BJ (cell line): ENCODE measurements around the gene ZC3H8. TPM values are rescaled to one million over a fixed set of nuclear protein-coding genes. Genes with fewer than 3 reads are reported as not detected.
"Not testable (repeated sequence)": the region's sequence is repeated elsewhere in the genome, so short reads cannot be mapped to it uniquely, and the experiment has no call there.

Source experiments
- CTCF ChIA-PET: fragments of 350-600 bp; formaldehyde crosslinking; extraction: SDS; loops from one replicate; lab custom pipeline; 2021; ENCODE audit warnings: antibody characterized with exemption, inconsistent platforms; lab: Yijun Ruan, JAX
- POLR2A ChIA-PET: fragments of 300-600 bp; sonication (Branson Sonifier 250); formaldehyde crosslinking; extraction: SDS; loops from one replicate; lab custom pipeline; 2021; ENCODE audit warnings: antibody characterized with exemption; lab: Charles Lee
- DNase-seq: peaks from one replicate; pipeline ENCODE4 v3.0.0-alpha.2; 2011; ENCODE audit warnings: low read depth
- H3K27me3 ChIP-seq: 2 replicates; pipeline ENCODE4 v1.6.0; 2011; ENCODE audit warnings: low read length; ENCODE audit not compliant: control insufficient read depth, insufficient read depth
- H3K36me3 ChIP-seq: 2 replicates; pipeline ENCODE4 v1.5.1; 2011; ENCODE audit warnings: low read length; ENCODE audit not compliant: control insufficient read depth, insufficient read depth
- H3K4me3 ChIP-seq: 2 replicates; pipeline ENCODE4 v1.5.1; 2011; ENCODE audit warnings: low read depth, mild to moderate bottlenecking, control low read depth, low read length
- CTCF ChIP-seq: IDR thresholded peaks from 2 replicates; pipeline ENCODE4 v1.5.1; 2011; ENCODE audit warnings: low read depth, mild to moderate bottlenecking, control low read depth, inconsistent platforms, low read length, moderate library complexity; ENCODE audit not compliant: insufficient read depth
- polyA plus RNA-seq: library from polyadenylated mRNA; depleted of rRNA; stranded (reverse); fragments of >200 nt; gene quantifications from 2 replicates; pipeline ENCODE4 v1.2.3, GENCODE V29; 2011

The ZC3H8 gene
- polyA plus RNA-seq, 1 experiment: 0.99 TPM

GRCh38 chr2:112295407-112296078 lies 40.7 kb upstream of the ZC3H8 start:
- CTCF ChIA-PET: interaction anchor here (0.6 to 1.7 kb wide), 2 partner anchors 36 to 185 kb away, joined by 4 to 5 read pairs; no protein-coding TSS in a partner anchor
- DNase-seq: no peak
- TF ChIP-seq CTCF: no peak
- H3K36me3 ChIP-seq: no peaks in the 10 kb centered on the region
- H3K27me3 ChIP-seq: no peaks in the 10 kb centered on the region
- POLR2A ChIA-PET: no interaction called here
- no peak overlapping the region for H3K4me3 ChIP-seq

- Histone ChIP-seq H3K27me3 (no peaks in the 10 kb centered on the region), H3K4me3 (no peak overlapping the region), H3K36me3 (no peaks in the 10 kb centered on the region)
- no peak for DNase-seq
- ChIA-PET CTCF (no interaction called here), POLR2A (interaction anchor here (0.6 kb wide), 1 partner anchor 17 kb away, joined by 3 read pairs; no protein-coding TSS in a partner anchor)
- TF ChIP-seq CTCF: no peak
Measured at GRCh38 chr2:112293636-112294401, 39.0 kb upstream of the ZC3H8 start.

GRCh38 chr2:112290648-112291047 lies 35.8 kb upstream of the ZC3H8 start:
- ChIA-PET POLR2A (no interaction called here), CTCF (no interaction called here)
- no peak for DNase-seq

GRCh38 chr2:112290088-112290487 lies 35.2 kb upstream of the ZC3H8 start:
- CTCF ChIA-PET: no interaction called here
- Histone ChIP-seq H3K4me3 (no peak overlapping the region), H3K36me3 (no peaks in the 10 kb centered on the region), H3K27me3 (no peaks in the 10 kb centered on the region)
- DNase-seq: no peak
- POLR2A ChIA-PET: no interaction called here
- no peak for TF ChIP-seq CTCF

More at GRCh38 chr2:112290648-112291047, 35.8 kb upstream of the ZC3H8 start:
- no peak for TF ChIP-seq CTCF
- Histone ChIP-seq H3K4me3 (no peak overlapping the region), H3K27me3 (no peaks in the 10 kb centered on the region), H3K36me3 (no peaks in the 10 kb centered on the region)

GRCh38 chr2:112283535-112283934 lies 28.7 kb upstream of the ZC3H8 start:
- H3K27me3 ChIP-seq, DNase-seq, H3K4me3 ChIP-seq, H3K36me3 ChIP-seq, CTCF ChIA-PET, POLR2A ChIA-PET: not testable (repeated sequence)

GRCh38 chr2:112282066-112282465 lies 27.2 kb upstream of the ZC3H8 start:
- H3K36me3 ChIP-seq, CTCF ChIA-PET, DNase-seq, POLR2A ChIA-PET, H3K4me3 ChIP-seq, H3K27me3 ChIP-seq: not testable (repeated sequence)
